Measurements from ENCODE around the gene PIM3.

- peak in 2 of 7 experiments; percentile 13 to 24 for TF ChIP-seq CTCF (IDR thresholded peaks at IDR 0.05)
- TF ChIP-seq POLR2A (IDR thresholded peaks at IDR 0.05): peak; percentile 60 to 89 (median 61)
Measured at GRCh38 chr22:49917974-49918910, 42.3 kb upstream of the PIM3 start, which contains the start of the genes ALG12 and CRELD2.
